ENCODE measurements around the gene CMTR1. TPM values are rescaled to one million over a fixed set of nuclear protein-coding genes. Genes with fewer than 3 reads are reported as not detected.

Gene CMTR1
- total and polyA plus RNA-seq, 3 experiments from 2014 or later: 25.8 to 54.3 (median 54.3) TPM

DNA sequence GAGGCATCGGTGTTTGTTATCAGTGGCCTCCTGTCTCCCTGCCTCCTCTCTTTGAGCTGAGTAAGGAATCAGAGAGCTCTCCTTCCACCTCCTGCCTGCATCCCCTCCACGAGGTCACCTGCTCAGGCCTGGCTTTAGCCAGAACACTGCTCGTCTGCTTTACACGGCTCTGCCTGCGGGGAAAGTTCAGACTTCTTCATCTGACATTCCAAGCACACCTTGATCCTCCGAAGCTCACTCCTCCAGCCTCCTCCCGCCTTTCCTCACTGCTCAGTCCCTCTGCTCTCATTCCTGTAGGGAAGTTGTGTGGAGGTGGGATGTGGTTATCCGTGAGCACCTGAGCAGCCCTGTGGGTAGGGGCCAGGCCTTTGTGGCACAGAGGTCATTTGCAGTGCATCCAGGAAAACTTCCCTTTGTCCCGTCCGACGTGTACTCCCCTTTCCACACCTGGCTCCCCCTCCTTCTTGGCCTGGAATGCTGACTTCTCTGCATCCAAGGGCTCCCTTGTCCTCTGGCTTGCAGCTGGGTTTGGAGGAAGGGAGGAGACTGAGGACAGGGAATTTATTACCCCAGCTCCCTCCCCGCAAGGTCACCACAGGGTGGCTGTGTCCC lies 79.5 kb downstream of the CMTR1 start:
- Histone ChIP-seq H3K4me3 (ENCODE audit: low read length) (no peak overlapping the region), H3K27me3 (ENCODE audit: insufficient read depth, low read length, poor library complexity, severe bottlenecking) (no peaks in the 10 kb centered on the region), H3K4me1 (ENCODE audit: insufficient read depth, low read length) (peaks cover 80% of the 10 kb centered on the region), H3K36me3 (ENCODE audit: insufficient read depth, low read length) (no peaks in the 10 kb centered on the region), H3K27ac (ENCODE audit: low read depth, low read length) (no peak overlapping the region), H3K9me3 (ENCODE audit: low read length) (no peaks in the 10 kb centered on the region)
- Mint-ChIP-seq H3K36me3 (peaks cover 0 to 1% (median 0%) of the 10 kb centered on the region in 3 donors), H3K27me3 (peaks cover 0 to 5% of the 10 kb centered on the region in 2 donors), H3K27ac (peak overlapping the region in 7 of 8 donors; percentile 75 to 100 (median 88)), H3K4me3 (no peak overlapping the region), H3K9me3 (no peaks in the 10 kb centered on the region), H3K4me1 (peaks cover 85 to 97% (median 91%) of the 10 kb centered on the region in 3 donors)
- DNase-seq: no peak
- POLR2A ChIA-PET: interaction anchor here (1.2 to 1.5 kb wide), 2 partner anchors 9 to 10 kb away, joined by 5 to 7 read pairs; no protein-coding TSS in a partner anchor
- CTCF ChIA-PET: interaction anchor here (0.9 to 1.6 kb wide), 3 partner anchors 9 to 20 kb away, joined by 3 to 6 read pairs (median 3); no protein-coding TSS in a partner anchor

DNA sequence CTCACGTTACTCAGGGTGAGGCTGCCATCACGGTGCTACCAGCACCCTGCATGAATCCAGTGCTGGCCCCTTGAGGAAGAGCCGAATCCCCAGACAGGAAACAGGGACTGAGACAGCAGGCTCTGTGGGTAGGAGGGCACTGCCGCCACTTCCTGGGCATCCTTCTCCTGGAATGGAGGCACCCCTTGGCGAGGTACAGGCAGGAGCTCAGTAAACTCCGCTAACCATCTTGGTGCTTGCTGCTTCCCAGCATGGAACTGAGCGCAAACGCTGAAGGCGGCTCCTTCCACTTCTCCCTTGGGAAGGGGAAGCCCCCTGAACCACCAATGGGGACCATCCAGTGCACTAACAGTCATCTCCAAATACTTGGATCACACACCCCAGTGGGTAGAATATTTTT lies 80.1 kb downstream of the CMTR1 start:
- no peak for DNase-seq
- H3K36me3 ChIP-seq (ENCODE audit: insufficient read depth, low read length): no peaks in the 10 kb centered on the region
- ChIA-PET CTCF (interaction anchor here (0.9 to 1.6 kb wide), 3 partner anchors 10 to 21 kb away, joined by 3 to 6 read pairs (median 3); no protein-coding TSS in a partner anchor), POLR2A (interaction anchor here (1.2 to 1.5 kb wide), 2 partner anchors 9 to 11 kb away, joined by 5 to 7 read pairs; no protein-coding TSS in a partner anchor)
- H3K36me3 Mint-ChIP-seq: peaks cover 0 to 1% (median 0%) of the 10 kb centered on the region in 3 donors
- peak overlapping the region; percentile 25 for H3K27ac ChIP-seq (ENCODE audit: low read depth, low read length)
- H3K27me3 ChIP-seq (ENCODE audit: insufficient read depth, low read length, poor library complexity, severe bottlenecking): no peaks in the 10 kb centered on the region
- H3K27ac Mint-ChIP-seq: peak overlapping the region; percentile 76 to 100 (median 94)
- peak overlapping the region in 5 of 7 donors; percentile 3 to 58 (median 28) for H3K4me3 Mint-ChIP-seq
- no peak overlapping the region for H3K4me3 ChIP-seq (ENCODE audit: low read length)
- peaks cover 0 to 5% of the 10 kb centered on the region in 2 donors for H3K27me3 Mint-ChIP-seq
- H3K4me1 ChIP-seq (ENCODE audit: insufficient read depth, low read length): peaks cover 83% of the 10 kb centered on the region
- peaks cover 88 to 99% (median 93%) of the 10 kb centered on the region in 3 donors for H3K4me1 Mint-ChIP-seq
- no peaks in the 10 kb centered on the region for H3K9me3 Mint-ChIP-seq
- H3K9me3 ChIP-seq (ENCODE audit: low read length): no peaks in the 10 kb centered on the region

DNA sequence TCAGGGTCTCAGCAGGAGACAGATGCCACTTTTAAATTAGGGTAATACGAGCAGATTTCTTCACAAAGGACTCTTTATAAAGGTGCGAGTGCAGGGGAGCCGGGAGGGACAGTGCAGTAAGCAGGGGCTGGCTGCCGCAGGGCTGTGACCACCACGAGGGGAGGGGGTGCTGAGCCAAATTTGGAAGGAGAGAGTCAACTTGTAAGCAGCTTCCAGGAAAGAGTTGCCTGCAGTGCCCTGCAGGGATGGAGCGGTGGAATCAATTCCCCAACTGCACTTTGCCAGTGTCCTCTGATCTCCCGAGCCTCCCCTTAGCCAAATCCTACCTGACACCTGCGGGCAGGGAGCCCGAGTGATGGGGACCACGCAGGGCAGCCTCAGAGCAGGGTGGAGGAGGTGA lies 80.6 kb downstream of the CMTR1 start:
- H3K4me1 Mint-ChIP-seq: peaks cover 88 to 99% (median 93%) of the 10 kb centered on the region in 3 donors
- Histone ChIP-seq H3K9me3 (ENCODE audit: low read length) (no peaks in the 10 kb centered on the region), H3K27me3 (ENCODE audit: insufficient read depth, low read length, poor library complexity, severe bottlenecking) (no peaks in the 10 kb centered on the region), H3K4me1 (ENCODE audit: insufficient read depth, low read length) (peaks cover 83% of the 10 kb centered on the region), H3K27ac (ENCODE audit: low read depth, low read length) (peak overlapping the region; percentile 25), H3K4me3 (ENCODE audit: low read length) (no peak overlapping the region), H3K36me3 (ENCODE audit: insufficient read depth, low read length) (no peaks in the 10 kb centered on the region)
- H3K9me3 Mint-ChIP-seq: no peaks in the 10 kb centered on the region
- H3K27ac Mint-ChIP-seq: peak overlapping the region; percentile 88 to 100 (median 100)
- POLR2A ChIA-PET: interaction anchor here (1.2 to 1.5 kb wide), 2 partner anchors 11 to 14 kb away, joined by 7 to 8 read pairs; partner anchors contain the start of gene CCDC167
- no peak for DNase-seq
- CTCF ChIA-PET: interaction anchor here (1.2 kb wide), 1 partner anchor 52 kb away, joined by 3 read pairs; no protein-coding TSS in a partner anchor
- peaks cover 0 to 1% (median 0%) of the 10 kb centered on the region in 3 donors for H3K36me3 Mint-ChIP-seq
- H3K27me3 Mint-ChIP-seq: peaks cover 0 to 5% of the 10 kb centered on the region in 2 donors
- H3K4me3 Mint-ChIP-seq: peak overlapping the region in 5 of 7 donors; percentile 11 to 58 (median 28)

DNA sequence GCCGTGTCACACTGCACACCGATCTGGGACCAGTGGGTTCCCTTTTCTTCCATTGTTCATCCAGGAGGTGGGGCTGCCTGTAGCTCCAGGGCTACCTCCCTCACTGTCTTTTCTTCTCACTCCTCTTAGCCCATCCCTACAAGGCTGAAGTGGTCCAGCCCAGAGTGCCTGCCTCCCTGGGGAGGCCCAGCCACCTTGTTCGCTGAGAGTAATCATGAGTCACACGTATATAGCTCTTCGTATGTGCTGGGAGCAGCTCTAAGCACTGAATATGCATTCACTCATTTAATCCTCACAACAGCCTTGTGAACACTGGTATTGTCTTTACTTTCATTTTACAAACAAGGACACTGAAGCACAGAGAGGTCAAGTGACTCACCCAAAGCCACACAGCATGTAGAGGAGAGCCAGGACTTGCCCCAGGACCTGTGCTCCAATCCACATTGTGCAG lies 81.3 kb downstream of the CMTR1 start:
- H3K36me3 ChIP-seq (ENCODE audit: insufficient read depth, low read length): no peaks in the 10 kb centered on the region
- peaks cover 84% of the 10 kb centered on the region for H3K4me1 ChIP-seq (ENCODE audit: insufficient read depth, low read length)
- ChIA-PET CTCF (interaction anchor here (1.2 kb wide), 1 partner anchor 52 kb away, joined by 3 read pairs; no protein-coding TSS in a partner anchor), POLR2A (interaction anchor here (0.8 to 1.2 kb wide), 2 partner anchors 12 to 15 kb away, joined by 6 to 8 read pairs; partner anchors contain the start of gene CCDC167)
- peak in 1 of 5 donors; percentile 66 for DNase-seq
- H3K4me1 Mint-ChIP-seq: peaks cover 90 to 99% (median 94%) of the 10 kb centered on the region in 3 donors
- H3K4me3 Mint-ChIP-seq: peak overlapping the region; percentile 77 to 96 (median 90)
- no peaks in the 10 kb centered on the region for H3K9me3 Mint-ChIP-seq
- peaks cover 0 to 1% (median 0%) of the 10 kb centered on the region in 3 donors for H3K36me3 Mint-ChIP-seq
- H3K27ac Mint-ChIP-seq: peak overlapping the region; percentile 93 to 100 (median 100)
- H3K27me3 ChIP-seq (ENCODE audit: insufficient read depth, low read length, poor library complexity, severe bottlenecking): no peaks in the 10 kb centered on the region
- peaks cover 0 to 5% of the 10 kb centered on the region in 2 donors for H3K27me3 Mint-ChIP-seq
- no peaks in the 10 kb centered on the region for H3K9me3 ChIP-seq (ENCODE audit: low read length)
- H3K27ac ChIP-seq (ENCODE audit: low read depth, low read length): peak overlapping the region; percentile 98
- peak overlapping the region; percentile 13 for H3K4me3 ChIP-seq (ENCODE audit: low read length)

DNA sequence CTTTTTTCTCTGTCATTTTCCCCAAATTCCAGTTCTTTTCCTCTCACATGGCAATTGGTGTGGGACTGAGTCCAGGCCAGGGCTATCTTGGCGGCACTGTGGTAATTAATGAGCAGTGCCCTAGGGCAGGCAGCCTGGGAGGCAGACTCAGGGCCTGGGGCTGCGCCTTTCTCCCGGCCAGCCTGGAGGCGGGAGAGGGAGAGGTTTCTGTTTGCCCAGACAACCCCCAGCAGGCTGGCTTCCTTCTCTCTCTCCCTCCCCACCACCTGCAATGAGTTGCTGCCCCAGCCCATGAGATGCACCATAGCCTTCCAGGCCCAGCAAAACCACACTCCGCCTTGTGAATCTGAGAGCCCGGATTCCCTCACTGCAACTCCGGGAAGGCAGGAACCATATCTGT lies 81.8 kb downstream of the CMTR1 start:
- peak overlapping the region; percentile 98 for H3K27ac ChIP-seq (ENCODE audit: low read depth, low read length)
- POLR2A ChIA-PET: interaction anchor here (0.8 to 3.3 kb wide), 3 partner anchors 12 to 15 kb away, joined by 6 to 58 read pairs (median 8); partner anchors contain the start of gene CCDC167
- Mint-ChIP-seq H3K9me3 (no peaks in the 10 kb centered on the region), H3K27ac (peak overlapping the region; percentile 93 to 100 (median 100)), H3K4me1 (peaks cover 89 to 97% (median 93%) of the 10 kb centered on the region in 3 donors), H3K4me3 (peak overlapping the region; percentile 77 to 96 (median 90)), H3K36me3 (no peaks in the 10 kb centered on the region), H3K27me3 (peaks cover 0 to 5% of the 10 kb centered on the region in 2 donors)
- no peak for DNase-seq
- CTCF ChIA-PET: interaction anchor here (1.2 to 4.1 kb wide), 5 partner anchors 12 to 52 kb away, joined by 3 to 65 read pairs (median 22); partner anchors contain the start of gene CCDC167
- peaks cover 87% of the 10 kb centered on the region for H3K4me1 ChIP-seq (ENCODE audit: insufficient read depth, low read length)
- H3K4me3 ChIP-seq (ENCODE audit: low read length): peak overlapping the region; percentile 13
- H3K9me3 ChIP-seq (ENCODE audit: low read length): no peaks in the 10 kb centered on the region
- H3K36me3 ChIP-seq (ENCODE audit: insufficient read depth, low read length): no peaks in the 10 kb centered on the region
- no peaks in the 10 kb centered on the region for H3K27me3 ChIP-seq (ENCODE audit: insufficient read depth, low read length, poor library complexity, severe bottlenecking)

DNA sequence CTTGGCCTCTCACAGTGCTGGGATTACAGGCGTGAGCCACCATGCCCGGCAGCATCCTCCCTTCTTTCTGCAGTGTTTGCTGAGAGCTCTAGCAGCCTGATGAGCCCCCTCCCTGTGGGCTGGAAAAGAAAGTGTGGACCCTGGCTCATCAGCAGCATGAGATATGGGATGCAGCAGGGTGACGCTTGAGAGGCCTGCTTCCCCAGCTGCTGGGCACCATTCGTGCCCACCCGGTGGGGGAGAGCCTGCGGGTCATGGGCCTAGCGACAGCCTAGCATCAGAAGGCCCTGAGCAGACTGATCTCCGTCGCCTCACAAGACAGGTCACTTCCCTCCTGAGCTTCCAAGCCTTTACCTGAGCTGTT lies 82.7 kb downstream of the CMTR1 start:
- H3K4me1 ChIP-seq (ENCODE audit: insufficient read depth, low read length): peaks cover 90% of the 10 kb centered on the region
- H3K36me3 Mint-ChIP-seq: no peaks in the 10 kb centered on the region
- peak overlapping the region; percentile 79 for H3K4me3 ChIP-seq (ENCODE audit: low read length)
- no peaks in the 10 kb centered on the region for H3K36me3 ChIP-seq (ENCODE audit: insufficient read depth, low read length)
- H3K9me3 ChIP-seq (ENCODE audit: low read length): no peaks in the 10 kb centered on the region
- H3K27me3 ChIP-seq (ENCODE audit: insufficient read depth, low read length, poor library complexity, severe bottlenecking): no peaks in the 10 kb centered on the region
- peak overlapping the region; percentile 77 to 96 (median 90) for H3K4me3 Mint-ChIP-seq
- peaks cover 0 to 5% of the 10 kb centered on the region in 2 donors for H3K27me3 Mint-ChIP-seq
- H3K4me1 Mint-ChIP-seq: peaks cover 88 to 91% (median 90%) of the 10 kb centered on the region in 3 donors
- H3K9me3 Mint-ChIP-seq: no peaks in the 10 kb centered on the region
- peak overlapping the region; percentile 98 for H3K27ac ChIP-seq (ENCODE audit: low read depth, low read length)
- POLR2A ChIA-PET: interaction anchor here (0.6 to 3.3 kb wide), 7 partner anchors 9 to 50 kb away, joined by 3 to 58 read pairs (median 7); partner anchors contain the start of gene CCDC167
- CTCF ChIA-PET: interaction anchor here (0.8 to 4.1 kb wide), 9 partner anchors 9 to 51 kb away, joined by 3 to 65 read pairs (median 15); partner anchors contain the start of gene CCDC167
- H3K27ac Mint-ChIP-seq: peak overlapping the region; percentile 93 to 100 (median 100)
- DNase-seq: no peak

DNA sequence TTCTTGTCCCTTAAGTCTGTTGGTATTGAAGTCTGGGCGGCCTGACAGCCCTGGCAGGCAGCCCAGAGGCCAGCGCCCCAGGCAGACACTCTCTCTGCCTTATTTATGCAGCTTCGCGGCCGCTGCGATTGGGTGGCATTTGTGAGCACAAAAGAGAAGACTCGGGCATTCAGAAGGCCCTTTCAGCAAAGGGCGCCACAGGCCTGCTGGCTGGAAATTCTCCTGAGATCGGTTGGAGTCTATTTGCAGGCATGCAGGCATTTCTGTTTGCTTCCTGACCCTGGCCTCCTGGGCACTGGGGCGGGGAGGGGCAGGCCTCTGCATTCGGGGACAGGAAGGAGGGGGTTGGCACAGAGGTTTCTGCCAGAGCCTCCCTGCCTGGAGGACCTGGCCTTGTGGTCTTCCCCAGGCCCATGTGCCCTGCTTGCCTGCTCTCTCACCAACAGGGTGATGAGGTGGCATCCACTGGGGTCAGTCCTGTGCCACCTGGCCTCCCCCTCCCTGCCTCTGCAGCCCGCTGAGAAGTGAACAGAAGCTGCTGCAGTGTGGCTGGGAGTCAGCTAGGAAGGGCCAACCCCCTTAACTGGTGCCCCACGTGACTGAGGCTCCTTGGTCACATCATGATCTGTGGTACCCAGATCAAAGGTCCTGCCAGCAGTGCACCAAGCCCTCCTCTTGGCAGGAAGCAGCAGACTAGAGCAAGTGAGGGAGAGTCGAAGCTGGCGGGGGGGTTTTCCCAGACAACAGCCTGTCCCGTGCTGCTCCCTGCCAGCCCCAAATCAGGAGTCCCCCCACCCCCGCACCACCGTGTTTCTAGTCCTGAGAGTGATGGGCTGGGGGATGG lies 83.3 kb downstream of the CMTR1 start:
- Mint-ChIP-seq H3K36me3 (no peaks in the 10 kb centered on the region), H3K9me3 (no peaks in the 10 kb centered on the region), H3K4me3 (peak overlapping the region; percentile 77 to 96 (median 90)), H3K27me3 (peaks cover 0 to 5% of the 10 kb centered on the region in 2 donors), H3K4me1 (peaks cover 87 to 91% (median 91%) of the 10 kb centered on the region in 3 donors), H3K27ac (peak overlapping the region; percentile 93 to 100 (median 100))
- ChIA-PET CTCF (interaction anchor here (0.7 to 4.1 kb wide), 15 partner anchors 8 to 50 kb away, joined by 3 to 65 read pairs (median 11); partner anchors contain the start of gene CCDC167), POLR2A (interaction anchor here (0.6 to 3.3 kb wide), 16 partner anchors 9 to 302 kb away, joined by 3 to 58 read pairs (median 5); partner anchors contain the start of gene CCDC167)
- no peaks in the 10 kb centered on the region for H3K36me3 ChIP-seq (ENCODE audit: insufficient read depth, low read length)
- H3K27me3 ChIP-seq (ENCODE audit: insufficient read depth, low read length, poor library complexity, severe bottlenecking): no peaks in the 10 kb centered on the region
- H3K27ac ChIP-seq (ENCODE audit: low read depth, low read length): peak overlapping the region; percentile 98
- DNase-seq: peak; percentile 88 to 97 (median 93)
- H3K4me1 ChIP-seq (ENCODE audit: insufficient read depth, low read length): peaks cover 90% of the 10 kb centered on the region
- no peaks in the 10 kb centered on the region for H3K9me3 ChIP-seq (ENCODE audit: low read length)
- H3K4me3 ChIP-seq (ENCODE audit: low read length): peak overlapping the region; percentile 79
